Osteocyte (in vitro differentiated cells): ENCODE results near the gene FILIP1. TPM values are rescaled to one million over a fixed set of nuclear protein-coding genes. Genes with fewer than 3 reads are reported as not detected.

Experiments used
- DNase-seq: peaks from one replicate; pipeline ENCODE4 v3.0.0; 2021; ENCODE audit warnings: mixed read lengths; ENCODE audit not compliant: unreplicated experiment; ENCODE audit errors: extremely low spot score
- H3K27ac Mint-ChIP-seq: one replicate; pipeline ENCODE4 v1.8.0; 2021; ENCODE audit warnings: mild to moderate bottlenecking, mixed read lengths; ENCODE audit not compliant: unreplicated experiment
- H3K27me3 Mint-ChIP-seq: one replicate; pipeline ENCODE4 v1.8.0; 2021; ENCODE audit warnings: mixed read lengths; ENCODE audit not compliant: unreplicated experiment
- H3K36me3 Mint-ChIP-seq: one replicate; pipeline ENCODE4 v1.8.0; 2021; ENCODE audit warnings: mixed read lengths; ENCODE audit not compliant: unreplicated experiment
- H3K4me1 Mint-ChIP-seq: one replicate; pipeline ENCODE4 v1.8.0; 2021; ENCODE audit warnings: mixed read lengths; ENCODE audit not compliant: unreplicated experiment
- H3K4me3 Mint-ChIP-seq: one replicate; pipeline ENCODE4 v1.8.0; 2021; ENCODE audit warnings: mild to moderate bottlenecking, moderate library complexity, mixed read lengths; ENCODE audit not compliant: unreplicated experiment
- H3K9me3 Mint-ChIP-seq: one replicate; pipeline ENCODE4 v1.8.0; 2021; ENCODE audit warnings: mixed read lengths; ENCODE audit not compliant: unreplicated experiment
- total RNA-seq: library from RNA; stranded (reverse); gene quantifications from 2 replicates; pipeline ENCODE4 v1.2.1, GENCODE V29; 2021
- TF ChIP-seq, protein P1 (sequence below): fragments of 200-600 bp; sonication (generic); IDR thresholded peaks from 2 replicates; pipeline ENCODE4 v1.5.0; 2021; ENCODE audit warnings: antibody characterized with exemption, mild to moderate bottlenecking, moderate library complexity

Gene FILIP1
- total RNA-seq, 1 donor from 2014 or later, result 0.05 TPM

DNA sequence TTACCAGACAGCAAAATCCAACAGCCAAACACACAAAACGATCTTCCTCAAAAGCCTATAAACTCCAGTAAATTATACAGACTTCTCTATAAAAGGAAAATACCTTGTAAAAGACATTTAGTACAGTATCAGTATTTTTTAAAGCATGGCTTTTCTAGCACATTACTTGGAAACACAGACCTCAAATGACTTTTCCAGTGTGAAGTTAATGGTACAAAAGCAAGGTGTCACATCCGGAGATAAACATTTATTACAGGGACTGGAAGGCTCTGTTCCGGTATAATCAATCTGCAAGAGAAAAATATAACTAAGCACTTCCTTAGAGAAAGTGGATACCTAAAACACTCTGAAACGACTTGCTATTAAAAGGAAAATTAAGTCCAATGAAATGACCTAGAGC is 226.1 kb downstream of the FILIP1 start:
- DNase-seq, result no peak
- TF ChIP-seq, protein P1, sequence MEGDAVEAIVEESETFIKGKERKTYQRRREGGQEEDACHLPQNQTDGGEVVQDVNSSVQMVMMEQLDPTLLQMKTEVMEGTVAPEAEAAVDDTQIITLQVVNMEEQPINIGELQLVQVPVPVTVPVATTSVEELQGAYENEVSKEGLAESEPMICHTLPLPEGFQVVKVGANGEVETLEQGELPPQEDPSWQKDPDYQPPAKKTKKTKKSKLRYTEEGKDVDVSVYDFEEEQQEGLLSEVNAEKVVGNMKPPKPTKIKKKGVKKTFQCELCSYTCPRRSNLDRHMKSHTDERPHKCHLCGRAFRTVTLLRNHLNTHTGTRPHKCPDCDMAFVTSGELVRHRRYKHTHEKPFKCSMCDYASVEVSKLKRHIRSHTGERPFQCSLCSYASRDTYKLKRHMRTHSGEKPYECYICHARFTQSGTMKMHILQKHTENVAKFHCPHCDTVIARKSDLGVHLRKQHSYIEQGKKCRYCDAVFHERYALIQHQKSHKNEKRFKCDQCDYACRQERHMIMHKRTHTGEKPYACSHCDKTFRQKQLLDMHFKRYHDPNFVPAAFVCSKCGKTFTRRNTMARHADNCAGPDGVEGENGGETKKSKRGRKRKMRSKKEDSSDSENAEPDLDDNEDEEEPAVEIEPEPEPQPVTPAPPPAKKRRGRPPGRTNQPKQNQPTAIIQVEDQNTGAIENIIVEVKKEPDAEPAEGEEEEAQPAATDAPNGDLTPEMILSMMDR, result no peak
- H3K9me3 Mint-ChIP-seq, result no peaks in the 10 kb centered on the region
- no peaks in the 10 kb centered on the region for H3K27me3 Mint-ChIP-seq
- no peak overlapping the region for H3K4me3 Mint-ChIP-seq
- H3K36me3 Mint-ChIP-seq, result peaks cover 12% of the 10 kb centered on the region
- H3K4me1 Mint-ChIP-seq, result peaks cover 11% of the 10 kb centered on the region
- H3K27ac Mint-ChIP-seq, result peak overlapping the region; percentile 16

DNA sequence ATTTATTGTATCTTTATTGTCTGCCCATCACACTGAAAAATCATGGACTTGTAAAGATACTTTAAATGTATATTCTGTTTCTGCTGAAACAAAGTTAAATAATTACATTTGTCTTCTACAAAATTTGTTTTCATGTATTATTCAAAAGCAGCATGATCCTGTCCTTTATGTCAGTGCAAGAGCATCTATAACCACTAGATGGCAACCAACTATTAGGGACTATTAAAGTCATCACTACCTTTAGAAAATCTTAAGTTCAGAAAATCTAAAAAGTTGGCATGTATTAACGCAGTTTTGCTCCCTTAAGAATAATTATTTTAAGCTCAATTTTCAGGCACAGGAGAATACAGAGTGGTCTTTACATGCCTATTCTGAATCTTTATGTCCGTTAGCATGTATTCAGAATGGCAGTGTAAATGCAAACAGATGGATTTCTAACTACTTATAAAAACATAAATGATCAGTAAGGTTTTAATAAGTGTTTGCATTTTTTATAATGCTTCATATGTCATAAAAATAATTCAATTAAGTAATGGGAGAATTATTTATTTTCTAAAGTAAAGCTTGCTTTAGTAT is 226.8 kb downstream of the FILIP1 start:
- H3K36me3 Mint-ChIP-seq, result peaks cover 9% of the 10 kb centered on the region

DNA sequence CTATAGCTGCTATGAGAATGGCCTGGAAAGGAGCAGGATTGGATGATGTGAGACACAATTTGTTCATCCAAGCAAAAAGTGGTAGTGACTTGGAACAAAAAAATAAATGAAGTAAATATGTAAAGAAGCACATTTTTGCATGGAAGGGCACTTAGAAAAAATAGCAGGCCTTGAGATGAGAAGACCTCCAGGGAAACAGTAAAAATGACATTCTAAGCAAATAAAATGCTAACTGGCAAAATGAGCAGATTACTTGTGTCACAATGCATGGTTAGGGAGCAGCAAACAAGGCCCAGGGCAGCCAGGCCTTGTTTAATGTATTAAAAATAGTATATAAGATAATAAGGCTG is 230.2 kb downstream of the FILIP1 start:
- Mint-ChIP-seq H3K36me3 (peaks cover 13% of the 10 kb centered on the region), H3K4me3 (no peak overlapping the region), H3K27me3 (no peaks in the 10 kb centered on the region), H3K4me1 (peaks cover 3% of the 10 kb centered on the region), H3K9me3 (no peaks in the 10 kb centered on the region), H3K27ac (no peak overlapping the region)
- no peak for DNase-seq
- TF ChIP-seq, protein P1, result no peak

More for the DNA sequence above, 226.8 kb downstream of the FILIP1 start:
- no peaks in the 10 kb centered on the region for H3K27me3 Mint-ChIP-seq
- no peaks in the 10 kb centered on the region for H3K9me3 Mint-ChIP-seq
- no peak overlapping the region for H3K27ac Mint-ChIP-seq
- TF ChIP-seq, protein P1, result peak; percentile 83
- no peak overlapping the region for H3K4me3 Mint-ChIP-seq
- peaks cover 8% of the 10 kb centered on the region for H3K4me1 Mint-ChIP-seq
- DNase-seq, result no peak

DNA sequence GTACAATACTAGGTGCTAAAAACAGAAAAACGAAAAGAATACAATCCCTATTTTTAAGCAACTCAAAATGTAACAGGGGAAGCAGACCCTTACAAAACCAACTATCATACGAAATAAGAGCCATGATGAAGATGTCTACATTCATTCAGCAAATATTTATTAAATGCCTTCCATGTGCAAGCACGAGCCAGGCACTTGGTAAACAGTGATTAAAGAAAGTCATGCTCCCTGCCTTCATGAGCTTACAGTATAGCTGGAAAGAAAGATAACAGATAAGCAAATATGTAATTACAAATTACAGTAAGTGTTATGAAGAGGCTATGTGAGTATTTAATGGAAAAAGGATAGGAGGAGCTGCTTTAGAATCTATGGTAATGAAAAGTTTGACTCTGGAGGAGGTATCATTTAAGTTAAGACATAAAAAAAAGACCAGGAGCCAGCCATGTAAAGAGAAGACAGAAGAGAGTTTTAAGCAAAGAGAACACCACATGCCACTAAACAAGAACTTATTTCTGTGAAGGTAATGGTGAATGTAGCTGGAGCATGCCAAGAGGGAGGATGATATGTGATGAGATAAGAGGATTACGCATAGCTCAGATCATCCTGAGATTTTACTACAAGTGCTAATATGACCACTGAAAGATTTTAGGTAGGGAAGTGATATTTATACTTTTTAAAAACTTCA is 230.7 kb downstream of the FILIP1 start:
- Mint-ChIP-seq H3K9me3 (no peaks in the 10 kb centered on the region), H3K36me3 (peaks cover 14% of the 10 kb centered on the region), H3K27me3 (no peaks in the 10 kb centered on the region), H3K4me3 (no peak overlapping the region), H3K27ac (no peak overlapping the region), H3K4me1 (peaks cover 3% of the 10 kb centered on the region)
- TF ChIP-seq, protein P1, result no peak
- no peak for DNase-seq

DNA sequence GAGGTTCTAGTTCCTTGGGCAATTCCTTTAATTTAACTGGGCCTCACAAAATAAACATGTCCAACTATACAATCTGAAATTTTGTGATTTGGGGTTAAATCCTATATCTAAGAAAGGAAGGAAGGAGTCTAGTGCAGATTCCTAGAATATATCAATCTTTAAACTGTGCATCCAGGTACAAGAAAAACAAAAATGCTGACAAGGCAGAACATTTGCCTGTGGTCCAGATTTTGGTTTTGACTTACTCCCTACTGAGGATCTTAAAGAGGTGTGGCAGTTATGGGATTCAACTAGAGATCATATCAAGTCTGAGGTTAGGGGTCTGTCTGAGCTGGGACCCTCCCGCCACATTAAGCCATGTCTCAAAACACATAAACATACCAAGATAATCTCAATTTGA is 232.3 kb downstream of the FILIP1 start:
- Mint-ChIP-seq H3K27me3 (no peaks in the 10 kb centered on the region), H3K36me3 (peaks cover 23% of the 10 kb centered on the region), H3K27ac (no peak overlapping the region), H3K4me3 (no peak overlapping the region), H3K4me1 (peaks cover 7% of the 10 kb centered on the region), H3K9me3 (no peaks in the 10 kb centered on the region)
- no peak for DNase-seq
- TF ChIP-seq, protein P1, result no peak
